Stomach (tissue), 9 donors: Measurements from ENCODE around the gene ERBB4. TPM values are rescaled to one million over a fixed set of nuclear protein-coding genes. Genes with fewer than 3 reads are reported as not detected.

Experiments
- DNase-seq, 2 donors: peaks; one replicate each; pipeline versions ENCODE4 v3.0.0 to v3.0.0-alpha.2; 2013 to 2019
- H3K27ac ChIP-seq, 5 donors: fragments of 200-600 bp in 4 of 5; sonication (generic) in 4 of 5; one replicate each; pipeline ENCODE4 v1.5.1; 2013 to 2019; ENCODE audit warnings: mild to moderate bottlenecking in 1 of 5, moderate library complexity in 1 of 5
- H3K27me3 ChIP-seq, 3 donors: fragments of 200-600 bp; sonication (generic); one replicate each; pipeline ENCODE4 v1.5.1; 2017 to 2019; ENCODE audit warnings: mixed run types in 1 of 3
- H3K36me3 ChIP-seq, 4 donors: fragments of 200-600 bp; sonication (generic); 1 replicate in 3 of 4; 2 replicates in 1 of 4; pipeline ENCODE4 v1.5.1; 2016 to 2019
- H3K4me1 ChIP-seq, 4 donors: fragments of 200-600 bp; sonication (generic); one replicate each; pipeline ENCODE4 v1.5.1; 2016 to 2019
- H3K4me3 ChIP-seq, 4 donors: fragments of 200-600 bp; sonication (generic) in 3 of 4; one replicate each; pipeline ENCODE4 v1.5.1; 2016 to 2019; ENCODE audit warnings: mild to moderate bottlenecking in 1 of 4
- H3K9me3 ChIP-seq, 4 donors: fragments of 200-600 bp; sonication (generic); one replicate each; pipeline ENCODE4 v1.5.1; 2016 to 2019
- EP300 ChIP-seq: sonication (generic); formaldehyde crosslinking; IDR thresholded peaks from one replicate; pipeline ENCODE4 v1.6.1; 2017; ENCODE audit warnings: antibody characterized with exemption
- POLR2A ChIP-seq, 4 donors: fragments of 450-650 bp; IDR thresholded peaks; one replicate each; pipeline ENCODE4 v1.6.1; 2016; ENCODE audit warnings: antibody characterized with exemption in 4 of 4, control low read depth in 2 of 4, mild to moderate bottlenecking in 1 of 4, moderate library complexity in 1 of 4
- POLR2AphosphoS5 ChIP-seq, 3 donors: sonication (generic); formaldehyde crosslinking; IDR thresholded peaks; one replicate each; pipeline ENCODE4 v1.6.1; 2016; ENCODE audit warnings: antibody characterized with exemption in 3 of 3
- whole genome bisulfite sequencing, 5 donors: extraction: QIAGEN DNeasy Blood & Tissue Kit in 3 of 5; methylation state at CpG; one replicate each; pipeline versions ENCODE4 v1.1.5 to v1.1.7; 2013 to 2018; 5-methylcytosine and 5-hydroxymethylcytosine counted together
- intact Hi-C: fragments of 100-400 bp; cut with DNase I; formaldehyde crosslinking; loops from one replicate; pipeline ENCODE4 v1.15.1; 2023; ENCODE audit warnings: low total_unique reads
- polyA plus RNA-seq, 3 donors: library from polyadenylated mRNA; stranded (reverse); fragments of 200-250 nt; gene quantifications; one replicate each; pipeline ENCODE4 v1.2.3, GENCODE V29; 2013
- total RNA-seq, 5 donors: library from RNA; depleted of rRNA; stranded (reverse); fragments of >200 nt; gene quantifications; one replicate each; pipeline versions ENCODE4 v1.1.0 to v1.2.3, GENCODE V29; 2014 to 2016
- TF ChIP-seq, protein P1 (sequence below), 7 experiments: fragments of 450-650 bp in 4 of 7; fragments of 200-600 bp in 3 of 7; sonication (generic) in 3 of 7; IDR thresholded peaks; one replicate each; pipeline ENCODE4 v1.5.1; 2016 to 2019; ENCODE audit warnings: antibody characterized with exemption in 7 of 7, control low read depth in 2 of 7, mild to moderate bottlenecking in 1 of 7
- donor health status: healthy with polysubstance abuse.
- donor health status: Bipolar disorder and iron deficiency.
- donor health status: healthy.

The ERBB4 gene
- total and polyA plus RNA-seq, 8 donors, result 0.12 to 2.5 (median 0.45) TPM; not detected in 1

DNA sequence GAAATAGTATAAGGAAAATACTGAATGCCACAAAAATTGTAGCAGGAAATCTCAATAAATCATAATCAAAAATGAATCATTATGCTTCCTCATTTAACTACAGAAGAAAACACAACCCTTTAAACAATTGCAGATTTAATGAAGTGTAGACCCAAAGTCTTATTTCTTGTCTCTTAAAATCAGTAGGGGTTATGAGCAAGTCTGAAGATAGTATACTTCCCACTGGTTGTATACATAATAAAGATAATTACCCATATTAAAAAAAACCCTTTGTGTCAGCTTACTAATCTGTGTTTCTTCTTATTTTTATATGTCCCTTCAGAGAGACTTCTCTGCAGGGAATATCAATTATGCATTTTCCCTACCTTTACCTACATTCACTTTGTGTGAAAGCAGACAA lies 504.7 kb downstream of the ERBB4 start:
- no peaks in the 10 kb centered on the region for H3K9me3 ChIP-seq
- H3K4me1 ChIP-seq, result no peaks in the 10 kb centered on the region
- DNase-seq, result no peak
- H3K4me3 ChIP-seq, result no peak overlapping the region
- no peaks in the 10 kb centered on the region for H3K36me3 ChIP-seq
- intact Hi-C loops, result no loop called here
- H3K27me3 ChIP-seq, result no peaks in the 10 kb centered on the region
- H3K27ac ChIP-seq, result no peak overlapping the region
- TF ChIP-seq, protein P1, sequence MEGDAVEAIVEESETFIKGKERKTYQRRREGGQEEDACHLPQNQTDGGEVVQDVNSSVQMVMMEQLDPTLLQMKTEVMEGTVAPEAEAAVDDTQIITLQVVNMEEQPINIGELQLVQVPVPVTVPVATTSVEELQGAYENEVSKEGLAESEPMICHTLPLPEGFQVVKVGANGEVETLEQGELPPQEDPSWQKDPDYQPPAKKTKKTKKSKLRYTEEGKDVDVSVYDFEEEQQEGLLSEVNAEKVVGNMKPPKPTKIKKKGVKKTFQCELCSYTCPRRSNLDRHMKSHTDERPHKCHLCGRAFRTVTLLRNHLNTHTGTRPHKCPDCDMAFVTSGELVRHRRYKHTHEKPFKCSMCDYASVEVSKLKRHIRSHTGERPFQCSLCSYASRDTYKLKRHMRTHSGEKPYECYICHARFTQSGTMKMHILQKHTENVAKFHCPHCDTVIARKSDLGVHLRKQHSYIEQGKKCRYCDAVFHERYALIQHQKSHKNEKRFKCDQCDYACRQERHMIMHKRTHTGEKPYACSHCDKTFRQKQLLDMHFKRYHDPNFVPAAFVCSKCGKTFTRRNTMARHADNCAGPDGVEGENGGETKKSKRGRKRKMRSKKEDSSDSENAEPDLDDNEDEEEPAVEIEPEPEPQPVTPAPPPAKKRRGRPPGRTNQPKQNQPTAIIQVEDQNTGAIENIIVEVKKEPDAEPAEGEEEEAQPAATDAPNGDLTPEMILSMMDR (IDR thresholded peaks at IDR 0.05), result no peak
- TF ChIP-seq POLR2A (IDR thresholded peaks at IDR 0.05) (no peak), EP300 (no peak), POLR2AphosphoS5 (IDR thresholded peaks at IDR 0.05) (no peak)

DNA sequence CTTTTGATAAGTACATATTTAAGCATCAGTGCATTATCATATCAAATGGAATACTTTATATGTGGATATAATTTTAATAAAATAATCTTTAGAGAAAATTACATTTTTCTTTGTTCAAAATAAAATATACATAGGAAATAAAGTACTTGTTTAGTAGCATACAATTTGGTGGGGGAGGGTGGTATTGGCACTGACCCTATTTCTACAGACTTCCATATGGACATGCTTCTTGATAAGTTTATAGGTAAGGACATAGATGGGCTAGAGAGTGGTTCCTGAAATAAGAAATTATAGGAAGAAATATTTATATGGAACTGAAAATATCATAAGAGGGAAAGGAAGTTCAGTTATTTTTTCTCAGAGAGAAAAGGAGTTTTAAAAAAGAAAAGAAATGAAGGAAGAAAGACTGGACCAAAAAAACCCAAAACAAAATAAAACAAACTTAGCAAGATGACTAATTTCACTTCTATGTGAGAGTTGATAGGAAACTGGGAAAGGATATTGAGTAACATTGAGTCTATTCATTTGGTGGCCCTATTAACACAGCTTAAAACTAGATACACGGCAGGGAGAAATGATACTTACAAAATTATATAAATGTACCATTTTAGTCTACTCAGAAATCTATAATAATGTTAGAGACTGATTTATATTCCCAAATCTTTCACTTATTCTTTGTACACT lies 505.9 kb downstream of the ERBB4 start:
- intact Hi-C loops, result no loop called here
- Histone ChIP-seq H3K4me3 (no peak overlapping the region), H3K9me3 (no peaks in the 10 kb centered on the region), H3K4me1 (no peaks in the 10 kb centered on the region), H3K27ac (no peak overlapping the region), H3K36me3 (no peaks in the 10 kb centered on the region), H3K27me3 (no peaks in the 10 kb centered on the region)
- no peak for DNase-seq
- TF ChIP-seq POLR2AphosphoS5 (IDR thresholded peaks at IDR 0.05), result no peak
- TF ChIP-seq EP300, result no peak
- no peak for TF ChIP-seq POLR2A (IDR thresholded peaks at IDR 0.05)
- TF ChIP-seq, protein P1 (IDR thresholded peaks at IDR 0.05), result no peak
- WGBS, 5 donors, result 63 to 93% (median 69%) methylated on average over 1 of the region's 1 CpG

DNA sequence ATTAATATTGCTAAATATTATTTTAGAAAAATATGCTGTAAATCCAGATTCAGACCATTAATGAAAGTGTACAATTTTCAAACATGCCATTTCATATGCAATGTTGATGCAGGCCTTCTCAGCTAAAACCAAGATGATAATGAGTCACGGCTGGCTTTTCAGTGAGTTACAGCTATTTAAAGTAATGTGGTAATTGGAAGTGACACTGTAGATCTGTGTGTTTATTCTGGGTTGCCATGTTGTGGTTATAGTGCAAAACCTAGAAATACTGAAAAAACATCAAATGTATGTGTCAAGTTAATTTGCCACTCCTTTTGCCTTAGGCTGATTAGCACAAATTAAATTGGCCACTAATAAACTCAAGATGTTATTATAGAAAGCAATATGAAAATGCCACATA lies 506.6 kb downstream of the ERBB4 start:
- DNase-seq, result no peak
- H3K27ac ChIP-seq, result no peak overlapping the region
- intact Hi-C loops, result no loop called here
- no peaks in the 10 kb centered on the region for H3K9me3 ChIP-seq
- no peaks in the 10 kb centered on the region for H3K27me3 ChIP-seq
- WGBS, 5 donors, result 67 to 95% (median 78%) methylated on average over 1 of the region's 1 CpG
- H3K36me3 ChIP-seq, result no peaks in the 10 kb centered on the region
- TF ChIP-seq, protein P1 (IDR thresholded peaks at IDR 0.05), result no peak
- TF ChIP-seq POLR2AphosphoS5 (IDR thresholded peaks at IDR 0.05), result no peak
- H3K4me3 ChIP-seq, result no peak overlapping the region
- no peaks in the 10 kb centered on the region for H3K4me1 ChIP-seq

DNA sequence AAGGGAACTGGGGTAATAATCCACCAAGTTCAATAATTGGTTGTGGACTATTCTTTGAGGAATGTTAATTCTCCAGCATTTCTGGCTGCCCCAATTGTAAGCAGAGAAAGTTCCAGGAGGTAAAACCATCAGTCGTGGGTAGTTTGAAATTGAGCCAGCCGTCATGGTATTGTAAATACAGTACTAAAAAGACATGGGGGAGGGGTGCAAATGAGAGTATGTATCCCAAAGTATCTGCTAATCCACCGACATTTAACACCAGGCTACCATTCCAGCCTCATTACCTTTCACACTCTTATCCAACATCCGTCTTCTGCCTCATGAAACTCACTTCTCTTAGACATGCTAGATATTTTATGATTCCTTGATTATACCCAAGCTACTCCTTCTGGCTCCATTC lies 507.9 kb downstream of the ERBB4 start:
- DNase-seq, result no peak
- 42 to 55% (median 50%) methylated on average over 4 of the region's 4 CpGs for WGBS, 5 donors
- no peaks in the 10 kb centered on the region for H3K27me3 ChIP-seq
- intact Hi-C loops, result no loop called here
- no peak overlapping the region for H3K27ac ChIP-seq
- H3K9me3 ChIP-seq, result no peaks in the 10 kb centered on the region
- TF ChIP-seq, protein P1 (IDR thresholded peaks at IDR 0.05), result no peak
- H3K36me3 ChIP-seq, result no peaks in the 10 kb centered on the region
- no peak overlapping the region for H3K4me3 ChIP-seq
- no peaks in the 10 kb centered on the region for H3K4me1 ChIP-seq
